HEK293T (cell line): ENCODE measurements around the gene HIF3A.
"Not testable (repeated sequence)": the region's sequence is repeated elsewhere in the genome, so short reads cannot be mapped to it uniquely, and the experiment has no call there.

Experiments
- CTCF ChIA-PET: fragments of 350-600 bp; formaldehyde crosslinking; extraction: SDS; loops from one replicate; lab custom pipeline; 2021; ENCODE audit warnings: antibody characterized with exemption, inconsistent platforms; lab: Yijun Ruan, JAX
- POLR2A ChIA-PET: fragments of 350-600 bp; formaldehyde crosslinking; extraction: SDS; loops from one replicate; lab custom pipeline; 2020; ENCODE audit warnings: antibody characterized with exemption, inconsistent platforms; lab: Yijun Ruan, JAX
- DNase-seq: peaks from one replicate; pipeline ENCODE4 v3.0.0; 2012; ENCODE audit warnings: mixed read lengths; ENCODE audit errors: extremely low spot score
- ARNT ChIP-seq: fragments of 450-650 bp; IDR thresholded peaks from 2 replicates; pipeline ENCODE4 v1.6.1; 2017; ENCODE audit warnings: mild to moderate bottlenecking
- BHLHE40 ChIP-seq: fragments of 450-650 bp; IDR thresholded peaks from 2 replicates; pipeline ENCODE4 v1.6.1; 2016; ENCODE audit warnings: mild to moderate bottlenecking, moderate library complexity, borderline replicate concordance
- CTBP1 ChIP-seq: fragments of 450-650 bp; IDR thresholded peaks from 2 replicates; pipeline ENCODE4 v1.6.1; 2016; ENCODE audit warnings: borderline replicate concordance
- ELF4 ChIP-seq: fragments of 450-650 bp; IDR thresholded peaks from 2 replicates; pipeline ENCODE4 v1.6.1; 2017; ENCODE audit warnings: antibody characterized with exemption
- FOXA1 ChIP-seq: fragments of 450-650 bp; IDR thresholded peaks from 2 replicates; pipeline ENCODE4 v1.6.1; 2016; ENCODE audit warnings: mild to moderate bottlenecking
- FOXK2 ChIP-seq: fragments of 450-650 bp; IDR thresholded peaks from 2 replicates; pipeline ENCODE4 v1.6.1; 2016; ENCODE audit warnings: mild to moderate bottlenecking
- FOXM1 ChIP-seq: fragments of 450-650 bp; IDR thresholded peaks from 2 replicates; pipeline ENCODE4 v1.6.1; 2017; ENCODE audit warnings: mild to moderate bottlenecking, borderline replicate concordance
- HDGF ChIP-seq: fragments of 450-650 bp; IDR thresholded peaks from 2 replicates; pipeline ENCODE4 v1.6.1; 2017; ENCODE audit warnings: antibody characterized with exemption, borderline replicate concordance
- L3MBTL2 ChIP-seq: fragments of 450-650 bp; conservative IDR thresholded peaks from 2 replicates; pipeline ENCODE4 v1.6.1; 2016; ENCODE audit warnings: mild to moderate bottlenecking
- LEF1 ChIP-seq: fragments of 450-650 bp; IDR thresholded peaks from 2 replicates; pipeline ENCODE4 v1.6.1; 2017; ENCODE audit warnings: mild to moderate bottlenecking, borderline replicate concordance
- NFRKB ChIP-seq: fragments of 450-650 bp; IDR thresholded peaks from 2 replicates; pipeline ENCODE4 v1.6.1; 2016; ENCODE audit warnings: mild to moderate bottlenecking, moderate library complexity
- PKNOX1 ChIP-seq: fragments of 450-650 bp; IDR thresholded peaks from 2 replicates; pipeline ENCODE4 v1.6.1; 2016
- SP1 ChIP-seq: fragments of 450-650 bp; IDR thresholded peaks from 2 replicates; pipeline ENCODE4 v1.6.1; 2017
- SUZ12 ChIP-seq: fragments of 450-650 bp; IDR thresholded peaks from 2 replicates; pipeline ENCODE4 v1.6.1; 2016; ENCODE audit warnings: mild to moderate bottlenecking
- TARDBP ChIP-seq: fragments of 450-650 bp; IDR thresholded peaks from 2 replicates; pipeline ENCODE4 v1.6.1; 2016
- ZNF384 ChIP-seq: fragments of 450-650 bp; IDR thresholded peaks from 2 replicates; pipeline ENCODE4 v1.6.1; 2016

HIF3A gene

GRCh38 chr19:46372901-46373490 is 76.2 kb downstream of the HIF3A start:
- POLR2A ChIA-PET = no interaction called here
- CTCF ChIA-PET = no interaction called here
- DNase-seq = no peak
- TF ChIP-seq FOXA1 = no peak

- ChIA-PET POLR2A (no interaction called here), CTCF (no interaction called here)
- TF ChIP-seq L3MBTL2 (no peak), LEF1 (no peak), ELF4 (no peak), FOXK2 (no peak), SUZ12 (no peak), HDGF (no peak), FOXM1 (no peak), ARNT (no peak), BHLHE40 (no peak), PKNOX1 (no peak), FOXA1 (no peak), ZNF384 (no peak), SP1 (no peak)
- DNase-seq = no peak
Measured at GRCh38 chr19:46373491-46374359, 76.9 kb downstream of the HIF3A start.

GRCh38 chr19:46374536-46375475 is 78.0 kb downstream of the HIF3A start:
- TF ChIP-seq BHLHE40 (no peak), NFRKB (no peak), SP1 (no peak), FOXK2 (no peak), HDGF (no peak), SUZ12 (no peak), CTBP1 (no peak), ELF4 (no peak), FOXA1 (no peak), LEF1 (no peak), FOXM1 (no peak), ARNT (no peak), ZNF384 (no peak), TARDBP (no peak), PKNOX1 (no peak), L3MBTL2 (no peak)
- POLR2A ChIA-PET = no interaction called here
- no peak for DNase-seq
- CTCF ChIA-PET = no interaction called here

GRCh38 chr19:46375476-46376067 is 78.7 kb downstream of the HIF3A start:
- POLR2A ChIA-PET, DNase-seq, CTCF ChIA-PET: not testable (repeated sequence)

GRCh38 chr19:46376241-46377153 is 79.7 kb downstream of the HIF3A start:
- TF ChIP-seq ELF4 (no peak), SUZ12 (no peak), PKNOX1 (no peak), CTBP1 (no peak), FOXM1 (no peak), LEF1 (no peak), TARDBP (no peak), L3MBTL2 (no peak), ZNF384 (no peak), FOXK2 (no peak), BHLHE40 (no peak), NFRKB (no peak), SP1 (no peak)
- CTCF ChIA-PET = no interaction called here
- no peak for DNase-seq
- POLR2A ChIA-PET = no interaction called here
